WERI-Rb-1 (cell line): Measurements from ENCODE around the gene NRG3.
A peak's percentile ranks its signal among the peaks of the same experiment; 100 is the strongest.

Experiments used
- DNase-seq: peaks from one replicate; pipeline ENCODE4 v3.0.0-alpha.2; 2020
- H3K27ac ChIP-seq: fragments of 250-450 bp; sonication (Bioruptor Pico); 2 replicates; pipeline ENCODE4 v1.5.1; 2020; ENCODE audit warnings: mild to moderate bottlenecking, moderate library complexity
- H3K27me3 ChIP-seq: fragments of 250-450 bp; sonication (Bioruptor Pico); 2 replicates; pipeline ENCODE4 v1.5.1; 2021; ENCODE audit warnings: mild to moderate bottlenecking, low read depth, moderate library complexity; ENCODE audit not compliant: insufficient read depth, severe bottlenecking
- H3K36me3 ChIP-seq: fragments of 250-450 bp; sonication (Bioruptor Pico); 2 replicates; pipeline ENCODE4 v1.5.1; 2020; ENCODE audit warnings: mild to moderate bottlenecking, moderate library complexity
- H3K4me3 ChIP-seq: 2 replicates; pipeline ENCODE4 v1.5.1; 2011; ENCODE audit warnings: low read depth, mild to moderate bottlenecking, control low read depth, low read length
- H3K9me3 ChIP-seq: fragments of 250-450 bp; sonication (Bioruptor Pico); 2 replicates; pipeline ENCODE4 v1.5.1; 2021; ENCODE audit warnings: mild to moderate bottlenecking, moderate library complexity; ENCODE audit not compliant: severe bottlenecking
- CTCF ChIP-seq: IDR thresholded peaks from 2 replicates; pipeline ENCODE4 v1.5.1; 2011; ENCODE audit warnings: low read depth, mild to moderate bottlenecking, control low read depth, inconsistent platforms, low read length

The NRG3 gene

DNA sequence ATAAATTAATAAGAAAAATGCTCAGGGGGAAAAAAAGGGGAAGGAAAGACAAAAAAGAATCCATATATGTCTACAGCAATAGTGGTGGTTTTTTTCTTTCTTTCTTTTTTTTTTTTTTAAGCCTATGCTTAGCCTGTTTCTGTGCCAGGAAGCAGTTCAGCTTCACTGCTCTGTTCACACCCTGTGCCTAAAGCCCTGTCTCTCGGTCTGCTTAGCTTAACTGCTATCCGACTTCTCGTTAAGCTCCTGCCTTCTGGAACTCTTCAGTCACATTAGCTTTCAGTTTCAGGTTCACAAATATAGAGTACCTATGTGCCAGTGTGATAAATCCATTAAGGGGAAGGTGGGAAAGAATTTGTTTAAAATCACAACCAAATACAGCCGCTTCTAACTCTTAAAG, 26.5 kb upstream of the NRG3 start:
- Histone ChIP-seq H3K4me3 (no peak overlapping the region), H3K9me3 (no peaks in the 10 kb centered on the region), H3K36me3 (no peaks in the 10 kb centered on the region), H3K27me3 (no peaks in the 10 kb centered on the region), H3K27ac (no peak overlapping the region)
- no peak for TF ChIP-seq CTCF
- DNase-seq = peak; percentile 70

DNA sequence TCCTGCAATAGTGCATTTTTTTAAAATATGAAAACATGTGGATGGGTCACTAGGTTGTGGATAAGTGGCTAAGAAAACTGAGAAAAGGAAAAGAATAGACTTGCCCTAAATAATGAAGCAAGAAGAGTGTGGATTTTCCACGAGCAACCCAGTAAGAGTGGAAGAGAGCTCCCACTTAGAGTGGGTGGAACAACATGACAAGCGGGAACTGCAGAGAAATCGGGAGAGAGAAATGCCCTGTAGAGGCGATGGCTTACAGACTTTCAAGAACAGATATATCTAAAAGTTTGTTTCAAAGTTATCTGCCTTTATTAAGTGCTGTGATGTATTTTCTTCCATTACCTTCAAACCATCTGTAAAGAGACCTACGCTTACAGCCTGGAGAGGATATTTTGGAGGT, 26.1 kb upstream of the NRG3 start:
- H3K4me3 ChIP-seq = no peak overlapping the region
- H3K36me3 ChIP-seq = no peaks in the 10 kb centered on the region
- TF ChIP-seq CTCF = no peak
- DNase-seq = no peak
- H3K27me3 ChIP-seq = no peaks in the 10 kb centered on the region
- no peak overlapping the region for H3K27ac ChIP-seq
- H3K9me3 ChIP-seq = peaks cover 3% of the 10 kb centered on the region

DNA sequence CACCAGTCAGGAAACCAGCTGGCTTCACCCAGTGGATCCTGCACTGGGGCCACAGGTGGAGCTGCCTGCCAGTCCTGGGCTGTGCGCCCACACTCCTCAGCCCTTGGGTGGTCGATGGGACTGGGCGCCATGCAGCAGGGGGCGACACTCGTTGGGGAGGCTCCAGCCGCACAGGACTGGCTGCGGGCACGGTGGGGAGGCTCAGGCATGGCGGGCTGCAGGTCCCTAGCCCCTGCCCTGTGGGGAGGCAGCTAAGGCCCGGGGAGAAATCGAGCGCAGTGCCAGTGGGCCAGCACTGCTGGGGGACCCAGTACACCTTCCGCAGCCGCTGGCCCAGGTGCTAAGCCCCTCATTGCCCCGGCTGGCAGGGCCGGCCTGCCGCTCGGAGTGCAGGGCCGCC, 12.4 kb upstream of the NRG3 start:
- no peak for TF ChIP-seq CTCF
- no peak overlapping the region for H3K27ac ChIP-seq
- H3K9me3 ChIP-seq = no peaks in the 10 kb centered on the region
- H3K4me3 ChIP-seq = no peak overlapping the region
- no peak for DNase-seq
- H3K36me3 ChIP-seq = no peaks in the 10 kb centered on the region
- H3K27me3 ChIP-seq = no peaks in the 10 kb centered on the region

- no peak for DNase-seq
- no peak overlapping the region for H3K27ac ChIP-seq
- H3K4me3 ChIP-seq = no peak overlapping the region
- H3K36me3 ChIP-seq = no peaks in the 10 kb centered on the region
- no peaks in the 10 kb centered on the region for H3K27me3 ChIP-seq
- no peak for TF ChIP-seq CTCF
- no peaks in the 10 kb centered on the region for H3K9me3 ChIP-seq
Observed at GRCh38 chr10:81863771-81864170, 11.2 kb upstream of the NRG3 start.

DNA sequence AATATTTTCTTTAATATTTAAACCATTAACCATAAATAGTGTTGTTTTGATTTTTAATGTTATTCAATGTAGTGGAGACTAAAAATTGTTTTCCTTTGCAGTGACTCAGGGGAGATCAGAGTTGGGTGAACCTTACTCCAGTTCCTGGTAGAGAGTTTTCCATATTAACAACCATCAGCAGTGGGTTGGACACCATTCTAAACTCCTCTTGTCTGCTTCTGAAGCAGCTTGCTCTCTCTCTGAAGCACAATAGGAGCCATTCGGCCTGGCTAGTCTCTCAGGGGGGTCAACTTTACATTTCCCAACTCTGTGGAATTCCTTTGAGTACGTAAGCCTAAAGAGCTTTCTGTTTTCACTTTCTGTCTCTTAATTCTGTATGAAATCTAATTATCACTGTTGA, 9.4 kb upstream of the NRG3 start:
- Histone ChIP-seq H3K4me3 (no peak overlapping the region), H3K36me3 (no peaks in the 10 kb centered on the region), H3K9me3 (no peaks in the 10 kb centered on the region), H3K27ac (no peak overlapping the region), H3K27me3 (no peaks in the 10 kb centered on the region)
- no peak for TF ChIP-seq CTCF
- no peak for DNase-seq

GRCh38 chr10:81866753-81867152, 8.2 kb upstream of the NRG3 start:
- Histone ChIP-seq H3K9me3 (no peaks in the 10 kb centered on the region), H3K36me3 (no peaks in the 10 kb centered on the region), H3K4me3 (no peak overlapping the region), H3K27me3 (no peaks in the 10 kb centered on the region), H3K27ac (no peak overlapping the region)
- DNase-seq = no peak
- no peak for TF ChIP-seq CTCF
